WTC11 (cell line): Measurements from ENCODE around the gene ZMIZ1.

ENCODE experiments used
- ESRRA ChIP-seq: sonication (generic); formaldehyde crosslinking; IDR thresholded peaks from 2 replicates; pipeline ENCODE4 v1.8.1; 2022; ENCODE audit warnings: mild to moderate bottlenecking, missing genetic modification reagents, borderline replicate concordance
- NR3C1 ChIP-seq: sonication (generic); formaldehyde crosslinking; conservative IDR thresholded peaks from 2 replicates; pipeline ENCODE4 v1.8.1; 2023; ENCODE audit warnings: low read depth, mild to moderate bottlenecking, missing genetic modification reagents
- SMAD3 ChIP-seq: sonication (generic); formaldehyde crosslinking; IDR thresholded peaks from 2 replicates; pipeline ENCODE4 v1.8.0; 2022; ENCODE audit warnings: missing genetic modification reagents, mild to moderate bottlenecking, borderline replicate concordance
- ZBTB21 ChIP-seq: sonication (generic); formaldehyde crosslinking; IDR thresholded peaks from 2 replicates; pipeline ENCODE4 v1.8.1; 2023; ENCODE audit warnings: mild to moderate bottlenecking, missing genetic modification reagents, borderline replicate concordance
- ZBTB43 ChIP-seq: sonication (generic); formaldehyde crosslinking; IDR thresholded peaks from 2 replicates; pipeline ENCODE4 v1.8.1; 2023; ENCODE audit warnings: mild to moderate bottlenecking, missing genetic modification reagents
- ZNF232 ChIP-seq: sonication (generic); formaldehyde crosslinking; IDR thresholded peaks from 2 replicates; pipeline ENCODE4 v1.8.0; 2022; ENCODE audit warnings: mild to moderate bottlenecking, missing genetic modification reagents
- TF ChIP-seq, protein P1 (sequence below): fragments of 200-600 bp; IDR thresholded peaks from 2 replicates; pipeline ENCODE4 v1.8.0; 2022; ENCODE audit warnings: antibody characterized with exemption
- TF ChIP-seq, protein P2 (sequence below): sonication (generic); formaldehyde crosslinking; conservative IDR thresholded peaks from 2 replicates; pipeline ENCODE4 v1.8.1; 2023; ENCODE audit warnings: mild to moderate bottlenecking, low read depth, missing genetic modification reagents, moderate library complexity
- TF ChIP-seq, protein P3 (sequence below): sonication (generic); formaldehyde crosslinking; IDR thresholded peaks from 2 replicates; pipeline ENCODE4 v1.8.1; 2023; ENCODE audit warnings: mild to moderate bottlenecking, missing genetic modification reagents, moderate library complexity
- TF ChIP-seq, protein P4 (sequence below): sonication (generic); formaldehyde crosslinking; IDR thresholded peaks from 2 replicates; pipeline ENCODE4 v1.8.0; 2022; ENCODE audit warnings: mild to moderate bottlenecking, missing genetic modification reagents

GRCh38 chr10:79130255-79130654 lies 61.5 kb downstream of the ZMIZ1 start:
- no peak for TF ChIP-seq SMAD3 (CRISPR knock-in tag)
- TF ChIP-seq, protein P1, sequence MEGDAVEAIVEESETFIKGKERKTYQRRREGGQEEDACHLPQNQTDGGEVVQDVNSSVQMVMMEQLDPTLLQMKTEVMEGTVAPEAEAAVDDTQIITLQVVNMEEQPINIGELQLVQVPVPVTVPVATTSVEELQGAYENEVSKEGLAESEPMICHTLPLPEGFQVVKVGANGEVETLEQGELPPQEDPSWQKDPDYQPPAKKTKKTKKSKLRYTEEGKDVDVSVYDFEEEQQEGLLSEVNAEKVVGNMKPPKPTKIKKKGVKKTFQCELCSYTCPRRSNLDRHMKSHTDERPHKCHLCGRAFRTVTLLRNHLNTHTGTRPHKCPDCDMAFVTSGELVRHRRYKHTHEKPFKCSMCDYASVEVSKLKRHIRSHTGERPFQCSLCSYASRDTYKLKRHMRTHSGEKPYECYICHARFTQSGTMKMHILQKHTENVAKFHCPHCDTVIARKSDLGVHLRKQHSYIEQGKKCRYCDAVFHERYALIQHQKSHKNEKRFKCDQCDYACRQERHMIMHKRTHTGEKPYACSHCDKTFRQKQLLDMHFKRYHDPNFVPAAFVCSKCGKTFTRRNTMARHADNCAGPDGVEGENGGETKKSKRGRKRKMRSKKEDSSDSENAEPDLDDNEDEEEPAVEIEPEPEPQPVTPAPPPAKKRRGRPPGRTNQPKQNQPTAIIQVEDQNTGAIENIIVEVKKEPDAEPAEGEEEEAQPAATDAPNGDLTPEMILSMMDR: no peak
- TF ChIP-seq, protein P2, sequence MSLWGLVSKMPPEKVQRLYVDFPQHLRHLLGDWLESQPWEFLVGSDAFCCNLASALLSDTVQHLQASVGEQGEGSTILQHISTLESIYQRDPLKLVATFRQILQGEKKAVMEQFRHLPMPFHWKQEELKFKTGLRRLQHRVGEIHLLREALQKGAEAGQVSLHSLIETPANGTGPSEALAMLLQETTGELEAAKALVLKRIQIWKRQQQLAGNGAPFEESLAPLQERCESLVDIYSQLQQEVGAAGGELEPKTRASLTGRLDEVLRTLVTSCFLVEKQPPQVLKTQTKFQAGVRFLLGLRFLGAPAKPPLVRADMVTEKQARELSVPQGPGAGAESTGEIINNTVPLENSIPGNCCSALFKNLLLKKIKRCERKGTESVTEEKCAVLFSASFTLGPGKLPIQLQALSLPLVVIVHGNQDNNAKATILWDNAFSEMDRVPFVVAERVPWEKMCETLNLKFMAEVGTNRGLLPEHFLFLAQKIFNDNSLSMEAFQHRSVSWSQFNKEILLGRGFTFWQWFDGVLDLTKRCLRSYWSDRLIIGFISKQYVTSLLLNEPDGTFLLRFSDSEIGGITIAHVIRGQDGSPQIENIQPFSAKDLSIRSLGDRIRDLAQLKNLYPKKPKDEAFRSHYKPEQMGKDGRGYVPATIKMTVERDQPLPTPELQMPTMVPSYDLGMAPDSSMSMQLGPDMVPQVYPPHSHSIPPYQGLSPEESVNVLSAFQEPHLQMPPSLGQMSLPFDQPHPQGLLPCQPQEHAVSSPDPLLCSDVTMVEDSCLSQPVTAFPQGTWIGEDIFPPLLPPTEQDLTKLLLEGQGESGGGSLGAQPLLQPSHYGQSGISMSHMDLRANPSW (CRISPR knock-in tag): no peak
- TF ChIP-seq ZBTB43 (CRISPR knock-in tag): no peak
- TF ChIP-seq NR3C1 (CRISPR knock-in tag): no peak
- TF ChIP-seq ZNF232 (CRISPR knock-in tag): no peak
- TF ChIP-seq ESRRA (CRISPR knock-in tag): no peak
- TF ChIP-seq, protein P3, sequence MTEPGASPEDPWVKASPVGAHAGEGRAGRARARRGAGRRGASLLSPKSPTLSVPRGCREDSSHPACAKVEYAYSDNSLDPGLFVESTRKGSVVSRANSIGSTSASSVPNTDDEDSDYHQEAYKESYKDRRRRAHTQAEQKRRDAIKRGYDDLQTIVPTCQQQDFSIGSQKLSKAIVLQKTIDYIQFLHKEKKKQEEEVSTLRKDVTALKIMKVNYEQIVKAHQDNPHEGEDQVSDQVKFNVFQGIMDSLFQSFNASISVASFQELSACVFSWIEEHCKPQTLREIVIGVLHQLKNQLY: no peak
- no peak for TF ChIP-seq ZBTB21 (CRISPR knock-in tag)
- TF ChIP-seq, protein P4, sequence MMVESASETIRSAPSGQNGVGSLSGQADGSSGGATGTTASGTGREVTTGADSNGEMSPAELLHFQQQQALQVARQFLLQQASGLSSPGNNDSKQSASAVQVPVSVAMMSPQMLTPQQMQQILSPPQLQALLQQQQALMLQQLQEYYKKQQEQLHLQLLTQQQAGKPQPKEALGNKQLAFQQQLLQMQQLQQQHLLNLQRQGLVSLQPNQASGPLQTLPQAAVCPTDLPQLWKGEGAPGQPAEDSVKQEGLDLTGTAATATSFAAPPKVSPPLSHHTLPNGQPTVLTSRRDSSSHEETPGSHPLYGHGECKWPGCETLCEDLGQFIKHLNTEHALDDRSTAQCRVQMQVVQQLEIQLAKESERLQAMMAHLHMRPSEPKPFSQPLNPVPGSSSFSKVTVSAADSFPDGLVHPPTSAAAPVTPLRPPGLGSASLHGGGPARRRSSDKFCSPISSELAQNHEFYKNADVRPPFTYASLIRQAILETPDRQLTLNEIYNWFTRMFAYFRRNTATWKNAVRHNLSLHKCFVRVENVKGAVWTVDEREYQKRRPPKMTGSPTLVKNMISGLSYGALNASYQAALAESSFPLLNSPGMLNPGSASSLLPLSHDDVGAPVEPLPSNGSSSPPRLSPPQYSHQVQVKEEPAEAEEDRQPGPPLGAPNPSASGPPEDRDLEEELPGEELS: no peak
